Prostate gland (tissue), 2 donors: ENCODE results near the gene LTF.

Source experiments
- POLR2A ChIP-seq: fragments of 450-650 bp; IDR thresholded peaks from one replicate; pipeline ENCODE4 v1.6.1; 2016; ENCODE audit warnings: antibody characterized with exemption, mild to moderate bottlenecking
- POLR2AphosphoS5 ChIP-seq: sonication (generic); formaldehyde crosslinking; IDR thresholded peaks from one replicate; pipeline ENCODE4 v1.6.1; 2017; ENCODE audit warnings: antibody characterized with exemption
- TF ChIP-seq, protein P1 (sequence below), 4 experiments: fragments of 200-600 bp in 2 of 4; fragments of 450-650 bp in 2 of 4; sonication (generic) in 2 of 4; IDR thresholded peaks; 1 replicate in 3 of 4; 2 replicates in 1 of 4; pipeline ENCODE4 v1.5.1; 2016 to 2019; ENCODE audit warnings: antibody characterized with exemption in 4 of 4, mild to moderate bottlenecking in 2 of 4, moderate library complexity in 2 of 4

DNA sequence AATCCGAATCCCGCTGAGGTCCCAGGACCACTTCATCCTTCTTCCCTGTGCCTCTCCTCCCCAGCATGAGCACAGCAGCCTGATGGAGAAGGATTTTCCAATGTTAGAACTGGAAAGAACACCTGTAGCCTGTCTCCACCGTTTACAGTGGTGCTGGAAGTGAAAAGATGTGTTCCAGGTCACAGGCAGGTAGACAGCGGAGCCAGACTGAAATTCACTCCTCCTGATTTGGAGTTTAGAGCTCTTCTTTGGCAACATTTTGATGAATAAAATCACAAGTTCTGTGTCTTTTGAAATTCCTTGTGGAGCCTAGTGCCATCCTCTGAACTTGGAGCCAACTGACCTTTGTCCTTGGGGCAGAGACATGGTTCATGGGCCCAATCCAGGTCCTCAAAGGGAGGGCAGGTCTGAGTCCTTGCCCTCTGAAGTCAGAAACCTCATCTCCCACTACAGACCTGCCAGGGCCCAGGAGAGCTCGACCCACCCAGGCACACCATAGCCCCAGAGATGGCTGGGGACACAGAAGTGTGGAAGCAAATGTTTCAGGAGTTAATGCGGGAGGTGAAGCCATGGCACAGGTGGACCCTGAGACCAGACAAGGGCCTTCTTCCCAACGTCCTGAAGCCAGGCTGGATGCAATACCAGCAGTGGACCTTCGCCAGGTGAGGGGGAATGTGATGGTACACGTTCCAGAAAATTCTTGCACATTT is 33.0 kb upstream of the LTF start, which contains the start of gene RTP3:
- TF ChIP-seq, protein P1, sequence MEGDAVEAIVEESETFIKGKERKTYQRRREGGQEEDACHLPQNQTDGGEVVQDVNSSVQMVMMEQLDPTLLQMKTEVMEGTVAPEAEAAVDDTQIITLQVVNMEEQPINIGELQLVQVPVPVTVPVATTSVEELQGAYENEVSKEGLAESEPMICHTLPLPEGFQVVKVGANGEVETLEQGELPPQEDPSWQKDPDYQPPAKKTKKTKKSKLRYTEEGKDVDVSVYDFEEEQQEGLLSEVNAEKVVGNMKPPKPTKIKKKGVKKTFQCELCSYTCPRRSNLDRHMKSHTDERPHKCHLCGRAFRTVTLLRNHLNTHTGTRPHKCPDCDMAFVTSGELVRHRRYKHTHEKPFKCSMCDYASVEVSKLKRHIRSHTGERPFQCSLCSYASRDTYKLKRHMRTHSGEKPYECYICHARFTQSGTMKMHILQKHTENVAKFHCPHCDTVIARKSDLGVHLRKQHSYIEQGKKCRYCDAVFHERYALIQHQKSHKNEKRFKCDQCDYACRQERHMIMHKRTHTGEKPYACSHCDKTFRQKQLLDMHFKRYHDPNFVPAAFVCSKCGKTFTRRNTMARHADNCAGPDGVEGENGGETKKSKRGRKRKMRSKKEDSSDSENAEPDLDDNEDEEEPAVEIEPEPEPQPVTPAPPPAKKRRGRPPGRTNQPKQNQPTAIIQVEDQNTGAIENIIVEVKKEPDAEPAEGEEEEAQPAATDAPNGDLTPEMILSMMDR (IDR thresholded peaks at IDR 0.05): no peak
- TF ChIP-seq POLR2A: no peak
- no peak for TF ChIP-seq POLR2AphosphoS5
